ENCODE data around the gene CUEDC2.

Gene CUEDC2

DNA sequence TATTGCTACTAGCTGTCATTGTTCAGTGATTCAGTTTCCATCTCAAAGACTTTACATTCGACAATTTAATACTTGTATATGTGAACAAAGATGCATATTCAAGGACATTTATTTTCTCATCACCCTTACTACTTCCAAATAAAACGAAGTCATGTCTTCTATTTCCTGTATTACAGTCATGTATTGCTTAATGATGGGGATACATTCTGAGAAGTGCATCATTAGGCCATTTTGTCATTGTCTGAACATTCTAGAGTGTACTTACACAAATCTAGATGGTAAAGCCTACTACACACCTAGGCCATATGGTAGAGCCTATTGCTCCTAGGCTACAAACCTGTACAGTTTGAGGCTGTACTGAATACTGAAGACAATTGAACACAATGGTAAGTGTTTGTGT is 12.5 kb upstream of the CUEDC2 start:
- TF ChIP-seq, protein P1, sequence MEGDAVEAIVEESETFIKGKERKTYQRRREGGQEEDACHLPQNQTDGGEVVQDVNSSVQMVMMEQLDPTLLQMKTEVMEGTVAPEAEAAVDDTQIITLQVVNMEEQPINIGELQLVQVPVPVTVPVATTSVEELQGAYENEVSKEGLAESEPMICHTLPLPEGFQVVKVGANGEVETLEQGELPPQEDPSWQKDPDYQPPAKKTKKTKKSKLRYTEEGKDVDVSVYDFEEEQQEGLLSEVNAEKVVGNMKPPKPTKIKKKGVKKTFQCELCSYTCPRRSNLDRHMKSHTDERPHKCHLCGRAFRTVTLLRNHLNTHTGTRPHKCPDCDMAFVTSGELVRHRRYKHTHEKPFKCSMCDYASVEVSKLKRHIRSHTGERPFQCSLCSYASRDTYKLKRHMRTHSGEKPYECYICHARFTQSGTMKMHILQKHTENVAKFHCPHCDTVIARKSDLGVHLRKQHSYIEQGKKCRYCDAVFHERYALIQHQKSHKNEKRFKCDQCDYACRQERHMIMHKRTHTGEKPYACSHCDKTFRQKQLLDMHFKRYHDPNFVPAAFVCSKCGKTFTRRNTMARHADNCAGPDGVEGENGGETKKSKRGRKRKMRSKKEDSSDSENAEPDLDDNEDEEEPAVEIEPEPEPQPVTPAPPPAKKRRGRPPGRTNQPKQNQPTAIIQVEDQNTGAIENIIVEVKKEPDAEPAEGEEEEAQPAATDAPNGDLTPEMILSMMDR (IDR thresholded peaks at IDR 0.05; ENCODE audit: low read length, missing control alignments) = no peak
- DNase-seq (ENCODE audit: low read depth) = no peak
- no peak overlapping the region for H3K4me3 ChIP-seq (replicated peaks; ENCODE audit: low read depth, low read length)

DNA sequence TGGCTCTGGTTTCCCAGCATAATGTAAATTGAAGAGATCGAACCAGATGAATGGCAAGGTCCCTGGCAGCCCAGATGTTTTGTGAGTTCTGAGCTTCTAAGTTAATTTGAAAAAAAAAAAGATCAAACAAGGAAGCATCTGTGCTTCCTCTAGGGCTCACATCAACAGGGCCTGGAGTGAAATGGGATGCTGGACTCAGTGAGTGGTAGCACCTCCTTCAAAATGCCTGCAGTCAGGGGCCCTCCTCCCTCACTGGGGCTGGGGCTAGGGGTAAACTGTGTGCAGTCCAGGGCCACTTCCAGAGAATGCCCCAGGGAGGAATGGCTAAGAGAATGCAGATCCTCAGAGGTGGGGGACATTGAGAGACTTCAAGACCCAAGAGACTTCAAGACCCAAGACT is 6.0 kb upstream of the CUEDC2 start:
- TF ChIP-seq, protein P1 (IDR thresholded peaks at IDR 0.05; ENCODE audit: low read length, missing control alignments) = no peak
- no peak for DNase-seq (ENCODE audit: low read depth)
- no peak overlapping the region for H3K4me3 ChIP-seq (replicated peaks; ENCODE audit: low read depth, low read length)

DNA sequence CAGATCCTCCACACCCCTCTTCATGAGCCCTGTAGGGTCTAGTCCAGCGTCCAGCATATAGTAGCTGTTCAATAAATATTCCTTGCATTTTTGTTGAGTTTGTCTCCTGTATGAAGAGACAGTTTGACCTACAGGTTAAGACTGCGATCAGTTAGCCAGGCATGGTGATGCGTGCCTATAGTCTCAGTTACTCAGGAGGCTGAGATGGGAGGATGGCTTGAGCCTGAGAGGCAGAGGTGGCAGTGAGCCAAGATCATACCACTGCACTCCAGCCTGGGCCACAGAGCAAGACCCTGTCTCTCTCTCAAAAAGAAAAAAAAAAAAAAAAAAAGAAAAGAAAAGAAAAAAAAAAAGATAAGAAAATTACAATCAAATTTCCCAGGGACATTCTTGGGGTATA is 5.1 kb upstream of the CUEDC2 start:
- TF ChIP-seq, protein P1 (IDR thresholded peaks at IDR 0.05; ENCODE audit: low read length, missing control alignments) = no peak
- H3K4me3 ChIP-seq (replicated peaks; ENCODE audit: low read depth, low read length) = peak overlapping the region; percentile 6
- no peak for DNase-seq (ENCODE audit: low read depth)

DNA sequence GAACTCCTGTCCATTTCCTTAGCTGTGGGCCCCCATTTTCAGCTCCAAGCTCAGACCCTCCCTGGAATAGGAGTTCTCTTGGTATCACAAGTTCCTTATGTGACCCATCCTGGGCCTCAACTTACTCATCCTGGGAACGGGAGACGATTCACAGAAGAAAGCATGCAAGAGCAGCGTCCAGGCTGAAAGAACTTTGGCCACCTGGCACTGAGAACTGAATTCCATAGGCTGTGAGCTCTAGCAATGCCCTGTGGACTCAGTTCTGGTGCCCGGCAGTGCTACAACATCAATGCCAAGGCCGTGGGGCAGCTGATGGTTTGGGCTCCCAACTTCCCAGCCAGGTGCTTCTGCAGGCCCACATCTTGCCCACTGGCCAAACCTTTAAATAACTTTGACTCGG is 3.9 kb upstream of the CUEDC2 start:
- peak overlapping the region; percentile 57 for H3K4me3 ChIP-seq (replicated peaks; ENCODE audit: low read depth, low read length)
- DNase-seq (ENCODE audit: low read depth) = no peak

DNA sequence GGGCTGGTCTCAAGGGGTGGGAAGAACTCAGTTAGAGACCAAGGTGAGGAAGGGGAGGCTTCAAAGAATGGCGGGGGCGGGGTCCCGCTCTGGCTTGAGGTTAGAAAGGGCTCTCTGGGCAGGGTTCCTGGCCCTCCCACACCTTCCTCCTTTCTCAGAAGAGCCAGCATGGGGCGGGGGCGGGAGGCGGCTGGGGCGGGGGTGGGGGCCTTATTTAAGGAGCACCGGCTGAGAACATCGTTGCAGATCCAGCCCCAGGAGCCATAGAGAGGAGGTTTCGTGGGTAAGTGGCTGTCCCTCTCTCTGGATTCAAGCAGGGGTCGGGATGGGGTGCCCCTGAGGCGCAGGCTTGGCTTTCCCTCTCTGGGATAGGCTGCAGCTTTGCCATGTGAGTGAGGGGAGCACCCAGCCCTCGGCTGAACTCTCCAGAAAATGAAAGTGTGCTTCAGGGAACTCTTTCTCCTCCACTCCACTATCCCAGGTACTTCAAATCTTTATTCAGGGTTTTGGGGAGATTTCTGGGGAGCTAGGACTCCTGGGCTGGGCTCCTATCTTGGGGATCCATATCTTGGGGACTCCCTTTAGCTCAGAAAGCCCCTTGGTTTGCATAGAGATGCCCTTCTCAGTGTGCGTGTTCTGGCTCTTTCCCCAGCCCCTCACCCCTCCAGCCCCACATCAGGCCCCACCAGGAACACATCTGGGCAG is 3.3 kb upstream of the CUEDC2 start:
- peak overlapping the region; percentile 57 for H3K4me3 ChIP-seq (replicated peaks; ENCODE audit: low read depth, low read length)
- DNase-seq (ENCODE audit: low read depth) = peak; percentile 54
- TF ChIP-seq, protein P1 (IDR thresholded peaks at IDR 0.05; ENCODE audit: low read length, missing control alignments) = no peak

More for the DNA sequence above, 3.9 kb upstream of the CUEDC2 start:
- TF ChIP-seq, protein P1 (IDR thresholded peaks at IDR 0.05; ENCODE audit: low read length, missing control alignments) = no peak

DNA sequence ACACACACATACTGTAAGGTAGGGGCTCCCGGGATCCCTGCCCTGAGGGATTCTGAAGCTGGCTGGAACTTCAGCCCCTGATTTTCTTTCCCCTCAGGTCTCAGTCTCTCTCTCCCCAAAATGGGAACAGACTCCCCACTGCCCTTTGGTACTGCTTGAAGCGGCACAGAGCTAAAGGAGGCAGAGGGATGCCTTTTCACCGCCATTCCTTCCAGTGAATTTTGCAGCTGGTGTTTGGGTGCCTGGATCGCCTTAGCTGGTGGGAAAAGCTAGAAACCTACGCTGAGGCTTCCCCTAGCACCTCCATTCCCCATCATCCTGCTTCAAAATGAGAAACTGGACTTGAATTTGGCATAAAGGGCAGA is 2.7 kb upstream of the CUEDC2 start:
- peak overlapping the region; percentile 57 for H3K4me3 ChIP-seq (replicated peaks; ENCODE audit: low read depth, low read length)
- TF ChIP-seq, protein P1 (IDR thresholded peaks at IDR 0.05; ENCODE audit: low read length, missing control alignments) = no peak
- DNase-seq (ENCODE audit: low read depth) = no peak

All from fibroblast of pulmonary artery (primary cell).